Measurements from ENCODE around the gene SRSF8. TPM values are rescaled to one million over a fixed set of nuclear protein-coding genes. Genes with fewer than 3 reads are reported as not detected.

Gene SRSF8
- total RNA-seq, 4 donors from 2014 or later, result 24.3 to 70.6 (median 32.9) TPM

- no peak for DNase-seq
These were observed 8.8 kb upstream of the SRSF8 start for GRCh38 chr11:95057959-95058358.

DNA sequence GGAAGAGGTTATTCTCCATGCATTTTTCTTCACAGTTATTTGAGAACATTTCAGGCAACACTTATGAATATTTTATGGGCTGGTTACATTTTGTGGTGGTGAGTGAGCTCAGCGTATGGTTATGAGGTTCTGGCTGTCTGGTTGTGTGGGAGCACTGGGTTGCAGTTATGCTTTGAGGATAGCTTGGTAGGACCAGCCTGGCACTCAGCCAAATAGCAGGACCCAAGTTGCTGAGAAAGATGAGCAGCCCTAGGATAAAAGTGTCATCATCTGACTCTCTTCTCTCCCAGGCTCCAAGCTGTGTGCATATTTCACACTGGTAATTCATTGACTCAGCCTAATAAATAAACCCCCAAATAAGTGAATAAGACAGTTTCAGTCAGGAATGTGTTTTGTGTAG, 8.1 kb upstream of the SRSF8 start:
- no peak overlapping the region for H3K27ac ChIP-seq
- TF ChIP-seq, protein P1, sequence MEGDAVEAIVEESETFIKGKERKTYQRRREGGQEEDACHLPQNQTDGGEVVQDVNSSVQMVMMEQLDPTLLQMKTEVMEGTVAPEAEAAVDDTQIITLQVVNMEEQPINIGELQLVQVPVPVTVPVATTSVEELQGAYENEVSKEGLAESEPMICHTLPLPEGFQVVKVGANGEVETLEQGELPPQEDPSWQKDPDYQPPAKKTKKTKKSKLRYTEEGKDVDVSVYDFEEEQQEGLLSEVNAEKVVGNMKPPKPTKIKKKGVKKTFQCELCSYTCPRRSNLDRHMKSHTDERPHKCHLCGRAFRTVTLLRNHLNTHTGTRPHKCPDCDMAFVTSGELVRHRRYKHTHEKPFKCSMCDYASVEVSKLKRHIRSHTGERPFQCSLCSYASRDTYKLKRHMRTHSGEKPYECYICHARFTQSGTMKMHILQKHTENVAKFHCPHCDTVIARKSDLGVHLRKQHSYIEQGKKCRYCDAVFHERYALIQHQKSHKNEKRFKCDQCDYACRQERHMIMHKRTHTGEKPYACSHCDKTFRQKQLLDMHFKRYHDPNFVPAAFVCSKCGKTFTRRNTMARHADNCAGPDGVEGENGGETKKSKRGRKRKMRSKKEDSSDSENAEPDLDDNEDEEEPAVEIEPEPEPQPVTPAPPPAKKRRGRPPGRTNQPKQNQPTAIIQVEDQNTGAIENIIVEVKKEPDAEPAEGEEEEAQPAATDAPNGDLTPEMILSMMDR (IDR thresholded peaks at IDR 0.05), result no peak
- TF ChIP-seq POLR2A (IDR thresholded peaks at IDR 0.05), result no peak
- intact Hi-C loops (cut with DNase I; ENCODE audit: low total_unique reads), result no loop called here
- no peak overlapping the region for H3K4me3 ChIP-seq
- no peaks in the 10 kb centered on the region for H3K36me3 ChIP-seq
- no peaks in the 10 kb centered on the region for H3K27me3 ChIP-seq
- H3K4me1 ChIP-seq, result no peaks in the 10 kb centered on the region
- no peak for DNase-seq
- H3K9me3 ChIP-seq, result no peaks in the 10 kb centered on the region

More at GRCh38 chr11:95057959-95058358, 8.8 kb upstream of the SRSF8 start:
- Histone ChIP-seq H3K27me3 (no peaks in the 10 kb centered on the region), H3K36me3 (no peaks in the 10 kb centered on the region), H3K27ac (no peak overlapping the region), H3K4me1 (no peaks in the 10 kb centered on the region), H3K9me3 (no peaks in the 10 kb centered on the region), H3K4me3 (no peak overlapping the region)
- intact Hi-C loops (cut with DNase I; ENCODE audit: low total_unique reads), result no loop called here
- TF ChIP-seq, protein P1 (IDR thresholded peaks at IDR 0.05), result no peak
- no peak for TF ChIP-seq POLR2A (IDR thresholded peaks at IDR 0.05)

GRCh38 chr11:95059046-95059445, 7.7 kb upstream of the SRSF8 start:
- H3K36me3 ChIP-seq, result no peaks in the 10 kb centered on the region
- no peak overlapping the region for H3K4me3 ChIP-seq
- DNase-seq, result no peak
- H3K9me3 ChIP-seq, result no peaks in the 10 kb centered on the region
- H3K27me3 ChIP-seq, result no peaks in the 10 kb centered on the region
- H3K27ac ChIP-seq, result no peak overlapping the region
- H3K4me1 ChIP-seq, result no peaks in the 10 kb centered on the region
- TF ChIP-seq POLR2A (IDR thresholded peaks at IDR 0.05), result no peak
- TF ChIP-seq, protein P1 (IDR thresholded peaks at IDR 0.05), result no peak
- intact Hi-C loops (cut with DNase I; ENCODE audit: low total_unique reads), result no loop called here

- intact Hi-C loops (cut with DNase I; ENCODE audit: low total_unique reads), result loop anchor here (5.0 kb wide), 1 partner anchor 87 kb away; no protein-coding TSS in a partner anchor
- Histone ChIP-seq H3K36me3 (no peaks in the 10 kb centered on the region), H3K27ac (no peak overlapping the region), H3K27me3 (no peaks in the 10 kb centered on the region), H3K4me3 (no peak overlapping the region), H3K9me3 (no peaks in the 10 kb centered on the region), H3K4me1 (peaks cover 0 to 12% of the 10 kb centered on the region in 2 donors)
- TF ChIP-seq POLR2A (IDR thresholded peaks at IDR 0.05), result no peak
- TF ChIP-seq, protein P1 (IDR thresholded peaks at IDR 0.05), result no peak
- DNase-seq, result no peak
These were observed 1.4 kb upstream of the SRSF8 start for GRCh38 chr11:95065336-95065735.

DNA sequence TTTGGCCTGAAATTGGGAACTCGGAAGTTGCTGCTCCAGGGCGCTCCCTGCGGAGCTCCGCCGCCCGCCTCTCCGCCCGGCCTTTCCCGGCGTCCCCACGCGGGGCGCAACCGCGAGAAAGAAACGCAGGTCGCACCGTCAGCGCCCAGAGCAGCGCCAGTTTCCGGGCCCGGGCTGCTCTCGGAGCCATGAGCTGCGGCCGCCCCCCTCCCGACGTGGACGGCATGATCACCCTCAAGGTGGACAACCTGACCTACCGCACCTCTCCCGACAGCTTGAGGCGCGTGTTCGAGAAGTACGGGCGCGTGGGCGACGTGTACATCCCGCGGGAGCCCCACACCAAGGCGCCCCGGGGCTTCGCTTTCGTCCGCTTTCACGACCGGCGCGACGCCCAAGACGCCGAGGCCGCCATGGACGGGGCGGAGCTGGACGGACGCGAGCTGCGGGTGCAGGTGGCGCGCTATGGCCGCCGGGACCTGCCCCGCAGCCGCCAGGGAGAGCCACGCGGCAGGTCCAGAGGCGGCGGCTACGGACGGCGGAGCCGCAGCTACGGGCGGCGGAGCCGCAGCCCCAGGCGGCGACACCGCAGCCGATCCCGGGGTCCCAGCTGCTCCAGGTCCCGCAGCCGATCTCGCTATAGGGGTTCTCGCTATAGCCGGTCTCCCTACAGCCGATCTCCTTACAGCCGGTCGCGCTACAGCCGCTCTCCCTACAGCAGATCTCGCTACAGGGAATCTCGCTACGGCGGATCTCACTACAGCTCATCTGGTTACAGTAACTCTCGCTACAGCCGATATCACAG, 521 bp downstream of the SRSF8 start:
- intact Hi-C loops (cut with DNase I; ENCODE audit: low total_unique reads), result loop anchor here (5.0 kb wide), 1 partner anchor 85 kb away; no protein-coding TSS in a partner anchor
- peak; percentile 86 to 90 for DNase-seq

More for the DNA sequence above, 521 bp downstream of the SRSF8 start:
- Histone ChIP-seq H3K4me3 (peak overlapping the region; percentile 84), H3K36me3 (no peaks in the 10 kb centered on the region), H3K27ac (peak overlapping the region; percentile 98 to 99), H3K4me1 (peaks cover 0 to 12% of the 10 kb centered on the region in 2 donors), H3K9me3 (no peaks in the 10 kb centered on the region), H3K27me3 (no peaks in the 10 kb centered on the region)
- TF ChIP-seq POLR2A (IDR thresholded peaks at IDR 0.05), result peak; percentile 23 to 73
- TF ChIP-seq, protein P1 (IDR thresholded peaks at IDR 0.05), result peak in 3 of 4 experiments; percentile 51 to 83 (median 83)

Measured in uterus (tissue), 4 donors.